ENCODE measurements around the gene IER5L.
A peak's percentile ranks its signal among the peaks of the same experiment; 100 is the strongest.
"Not testable (repeated sequence)": the region's sequence is repeated elsewhere in the genome, so short reads cannot be mapped to it uniquely, and the experiment has no call there.

IER5L gene

DNA sequence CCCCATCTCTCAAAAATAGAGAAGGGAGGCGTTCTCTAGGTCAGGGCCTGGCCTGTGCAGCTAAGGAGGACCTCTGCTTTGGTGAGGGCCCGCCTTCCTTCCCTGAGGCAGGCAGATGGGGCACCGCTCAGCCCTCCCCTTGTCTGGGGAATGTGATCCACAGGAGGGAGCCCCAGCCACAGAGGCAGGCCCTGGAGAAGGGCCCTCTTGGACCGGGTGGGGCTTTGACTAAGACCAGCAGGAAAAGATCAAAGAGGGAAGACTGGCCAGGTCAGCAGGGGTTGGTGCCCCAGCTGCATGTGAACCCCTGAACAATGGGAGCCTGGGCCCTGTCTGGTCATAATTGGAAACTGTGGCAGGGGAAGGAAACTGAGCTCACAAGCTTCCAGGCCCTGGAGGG lies 45.0 kb downstream of the IER5L start:
- Histone ChIP-seq H3K4me3 (ENCODE audit: low read length, poor library complexity, severe bottlenecking) (no peak overlapping the region), H2AFZ (ENCODE audit: low read length) (no peak overlapping the region), H3K36me3 (ENCODE audit: insufficient read depth, low read length) (peaks cover 44% of the 10 kb centered on the region; the same call in 1 of the 2 replicates), H3K9me3 (ENCODE audit: insufficient read depth, low read depth, low read length) (no peaks in the 10 kb centered on the region), H4K20me1 (ENCODE audit: insufficient read depth, low read length, poor library complexity, severe bottlenecking) (no peaks in the 10 kb centered on the region), H3F3A (ENCODE audit: low read depth) (no peaks in the 10 kb centered on the region), H3K9ac (ENCODE audit: low read depth, low read length, poor library complexity, severe bottlenecking) (no peak overlapping the region), H3K79me2 (ENCODE audit: insufficient read depth, low read length) (no peaks in the 10 kb centered on the region), H3K4me1 (ENCODE audit: insufficient read depth, low read length, poor library complexity, severe bottlenecking) (no peaks in the 10 kb centered on the region), H3K27me3 (ENCODE audit: insufficient read depth, low read length, poor library complexity, severe bottlenecking) (no peaks in the 10 kb centered on the region), H3K4me2 (ENCODE audit: low read depth, low read length, poor library complexity, severe bottlenecking) (no peak overlapping the region), H3K9me2 (replicated peaks; ENCODE audit: low read depth, low read length) (no peaks in the 10 kb centered on the region)
- TF ChIP-seq EZH2phosphoT487 (IDR thresholded peaks at IDR 0.05; ENCODE audit: borderline replicate concordance), result no peak
- TF ChIP-seq, protein P1, sequence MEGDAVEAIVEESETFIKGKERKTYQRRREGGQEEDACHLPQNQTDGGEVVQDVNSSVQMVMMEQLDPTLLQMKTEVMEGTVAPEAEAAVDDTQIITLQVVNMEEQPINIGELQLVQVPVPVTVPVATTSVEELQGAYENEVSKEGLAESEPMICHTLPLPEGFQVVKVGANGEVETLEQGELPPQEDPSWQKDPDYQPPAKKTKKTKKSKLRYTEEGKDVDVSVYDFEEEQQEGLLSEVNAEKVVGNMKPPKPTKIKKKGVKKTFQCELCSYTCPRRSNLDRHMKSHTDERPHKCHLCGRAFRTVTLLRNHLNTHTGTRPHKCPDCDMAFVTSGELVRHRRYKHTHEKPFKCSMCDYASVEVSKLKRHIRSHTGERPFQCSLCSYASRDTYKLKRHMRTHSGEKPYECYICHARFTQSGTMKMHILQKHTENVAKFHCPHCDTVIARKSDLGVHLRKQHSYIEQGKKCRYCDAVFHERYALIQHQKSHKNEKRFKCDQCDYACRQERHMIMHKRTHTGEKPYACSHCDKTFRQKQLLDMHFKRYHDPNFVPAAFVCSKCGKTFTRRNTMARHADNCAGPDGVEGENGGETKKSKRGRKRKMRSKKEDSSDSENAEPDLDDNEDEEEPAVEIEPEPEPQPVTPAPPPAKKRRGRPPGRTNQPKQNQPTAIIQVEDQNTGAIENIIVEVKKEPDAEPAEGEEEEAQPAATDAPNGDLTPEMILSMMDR (conservative IDR thresholded peaks at IDR 0.05; ENCODE audit: low read length), result no peak

DNA sequence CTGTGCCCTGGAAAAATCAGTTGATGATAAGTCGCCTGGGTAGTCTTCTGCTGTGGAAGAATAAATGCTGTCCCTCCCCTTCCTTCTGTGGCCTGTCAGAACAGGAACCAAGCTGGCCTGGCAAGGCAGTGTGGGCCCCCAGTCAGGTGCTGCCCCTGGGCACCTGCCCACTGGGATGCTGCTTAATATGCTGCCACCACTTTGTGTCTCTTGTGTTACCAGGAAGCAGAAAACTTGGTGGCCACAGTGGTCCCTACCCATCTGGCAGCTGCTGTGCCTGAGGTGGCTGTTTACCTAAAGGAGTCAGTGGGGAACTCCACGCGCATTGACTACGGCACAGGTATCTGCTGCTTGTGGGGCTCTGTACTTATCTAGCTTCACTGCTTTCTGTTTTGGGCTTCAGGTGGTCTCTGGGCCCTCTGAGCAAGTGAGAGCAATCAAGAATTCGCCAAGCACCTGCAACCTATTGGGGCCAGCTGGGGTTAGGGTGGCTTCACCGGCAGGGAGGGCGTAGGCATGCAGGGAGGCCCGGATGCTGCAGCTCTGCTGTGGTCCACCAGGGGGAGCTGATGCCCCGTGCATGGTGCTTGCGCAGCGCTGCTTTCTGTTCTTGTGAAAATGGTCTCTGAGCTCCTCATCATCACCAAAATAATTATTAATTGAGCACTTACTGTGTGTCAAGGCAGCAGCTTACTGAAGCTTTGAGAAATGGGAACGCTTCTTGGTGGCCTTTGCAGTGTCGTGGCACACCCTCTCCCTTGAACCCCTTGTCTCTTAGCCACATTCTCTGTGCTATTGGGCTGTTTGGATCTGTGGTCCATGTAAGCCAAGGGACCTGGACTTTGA lies 46.5 kb downstream of the IER5L start:
- TF ChIP-seq EZH2phosphoT487 (IDR thresholded peaks at IDR 0.05; ENCODE audit: borderline replicate concordance), result no peak
- TF ChIP-seq, protein P1 (conservative IDR thresholded peaks at IDR 0.05; ENCODE audit: low read length), result peak; percentile 76
- no peak overlapping the region for H3K4me3 ChIP-seq (ENCODE audit: low read length, poor library complexity, severe bottlenecking)
- H2AFZ ChIP-seq (ENCODE audit: low read length), result no peak overlapping the region
- H3K9ac ChIP-seq (ENCODE audit: low read depth, low read length, poor library complexity, severe bottlenecking), result no peak overlapping the region
- H4K20me1 ChIP-seq (ENCODE audit: insufficient read depth, low read length, poor library complexity, severe bottlenecking), result no peaks in the 10 kb centered on the region
- no peaks in the 10 kb centered on the region for H3K9me3 ChIP-seq (ENCODE audit: insufficient read depth, low read depth, low read length)
- no peak overlapping the region for H3K4me2 ChIP-seq (ENCODE audit: low read depth, low read length, poor library complexity, severe bottlenecking)
- H3K36me3 ChIP-seq (ENCODE audit: insufficient read depth, low read length), result peaks cover 46% of the 10 kb centered on the region; the same call in 1 of the 2 replicates
- no peaks in the 10 kb centered on the region for H3F3A ChIP-seq (ENCODE audit: low read depth)
- no peaks in the 10 kb centered on the region for H3K9me2 ChIP-seq (replicated peaks; ENCODE audit: low read depth, low read length)
- no peaks in the 10 kb centered on the region for H3K79me2 ChIP-seq (ENCODE audit: insufficient read depth, low read length)
- H3K27me3 ChIP-seq (ENCODE audit: insufficient read depth, low read length, poor library complexity, severe bottlenecking), result no peaks in the 10 kb centered on the region
- H3K4me1 ChIP-seq (ENCODE audit: insufficient read depth, low read length, poor library complexity, severe bottlenecking), result no peaks in the 10 kb centered on the region

DNA sequence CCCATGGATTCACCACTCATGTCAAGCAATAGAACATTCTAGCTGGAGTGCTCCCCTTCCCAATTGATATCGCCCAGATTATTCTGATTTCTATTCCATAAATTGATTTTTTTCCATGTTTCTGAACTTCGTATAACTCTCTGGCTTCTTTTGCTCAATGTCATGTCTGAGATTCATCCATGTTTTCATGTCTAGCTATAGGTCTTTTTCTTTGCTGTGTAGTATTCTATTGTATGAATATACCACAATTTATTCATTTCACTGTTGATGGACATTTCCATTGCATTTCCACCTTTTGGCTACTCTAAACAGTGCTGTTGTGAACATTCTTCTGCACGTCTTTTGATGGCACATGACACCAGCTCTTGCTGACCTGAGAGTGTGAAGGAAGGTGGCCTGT lies 47.3 kb downstream of the IER5L start:
- peaks cover 47% of the 10 kb centered on the region; the same call in 1 of the 2 replicates for H3K36me3 ChIP-seq (ENCODE audit: insufficient read depth, low read length)
- no peaks in the 10 kb centered on the region for H3K9me2 ChIP-seq (replicated peaks; ENCODE audit: low read depth, low read length)
- no peak overlapping the region for H3K9ac ChIP-seq (ENCODE audit: low read depth, low read length, poor library complexity, severe bottlenecking)

DNA sequence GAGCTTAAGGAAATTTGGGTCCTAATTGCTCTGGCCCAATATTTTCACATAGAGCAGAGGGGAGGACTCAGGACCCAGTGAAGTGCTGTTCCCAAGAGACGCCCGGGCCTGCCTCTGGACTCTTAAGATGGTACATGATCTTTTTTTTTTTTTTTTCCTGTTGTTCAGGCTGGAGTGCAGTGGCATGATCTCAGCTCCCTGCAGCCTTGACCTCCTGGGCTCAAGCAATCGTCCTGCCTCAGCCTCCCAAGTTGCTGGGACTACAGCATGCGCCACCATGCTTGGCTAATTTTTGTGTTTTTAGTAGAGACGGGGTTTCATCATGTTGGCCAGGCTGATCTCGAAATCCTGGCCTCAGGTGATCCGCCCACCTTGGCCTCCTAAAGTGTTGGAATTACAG lies 47.8 kb downstream of the IER5L start:
- H3F3A ChIP-seq (ENCODE audit: low read depth); H4K20me1 ChIP-seq (ENCODE audit: insufficient read depth, low read length, poor library complexity, severe bottlenecking); H3K9me3 ChIP-seq (ENCODE audit: insufficient read depth, low read depth, low read length); H3K27me3 ChIP-seq (ENCODE audit: insufficient read depth, low read length, poor library complexity, severe bottlenecking); H3K79me2 ChIP-seq (ENCODE audit: insufficient read depth, low read length); H3K9ac ChIP-seq (ENCODE audit: low read depth, low read length, poor library complexity, severe bottlenecking); H3K4me2 ChIP-seq (ENCODE audit: low read depth, low read length, poor library complexity, severe bottlenecking); H3K4me1 ChIP-seq (ENCODE audit: insufficient read depth, low read length, poor library complexity, severe bottlenecking); H3K9me2 ChIP-seq (replicated peaks; ENCODE audit: low read depth, low read length); H2AFZ ChIP-seq (ENCODE audit: low read length); H3K4me3 ChIP-seq (ENCODE audit: low read length, poor library complexity, severe bottlenecking): not testable (repeated sequence)
- peaks cover 47% of the 10 kb centered on the region; the same call in 1 of the 2 replicates for H3K36me3 ChIP-seq (ENCODE audit: insufficient read depth, low read length)

More for the DNA sequence above, 47.3 kb downstream of the IER5L start:
- Histone ChIP-seq H4K20me1 (ENCODE audit: insufficient read depth, low read length, poor library complexity, severe bottlenecking) (no peaks in the 10 kb centered on the region), H2AFZ (ENCODE audit: low read length) (no peak overlapping the region), H3K4me3 (ENCODE audit: low read length, poor library complexity, severe bottlenecking) (no peak overlapping the region), H3K4me2 (ENCODE audit: low read depth, low read length, poor library complexity, severe bottlenecking) (no peak overlapping the region), H3K79me2 (ENCODE audit: insufficient read depth, low read length) (no peaks in the 10 kb centered on the region), H3F3A (ENCODE audit: low read depth) (no peaks in the 10 kb centered on the region), H3K9me3 (ENCODE audit: insufficient read depth, low read depth, low read length) (no peaks in the 10 kb centered on the region), H3K27me3 (ENCODE audit: insufficient read depth, low read length, poor library complexity, severe bottlenecking) (no peaks in the 10 kb centered on the region), H3K4me1 (ENCODE audit: insufficient read depth, low read length, poor library complexity, severe bottlenecking) (no peaks in the 10 kb centered on the region)
- TF ChIP-seq, protein P1 (conservative IDR thresholded peaks at IDR 0.05; ENCODE audit: low read length), result no peak
- TF ChIP-seq EZH2phosphoT487 (IDR thresholded peaks at IDR 0.05; ENCODE audit: borderline replicate concordance), result no peak

Data from Loucy (cell line).